Lower leg skin (tissue), 4 donors: ENCODE measurements around the gene CASP1. TPM values are rescaled to one million over a fixed set of nuclear protein-coding genes. Genes with fewer than 3 reads are reported as not detected.

ENCODE experiments used
- DNase-seq, 2 donors: peaks; one replicate each; pipeline ENCODE4 v3.0.0-alpha.2; 2019; ENCODE audit warnings: low spot score in 2 of 2
- H3K4me3 ChIP-seq: fragments of 200-600 bp; sonication (generic); 2 replicates; pipeline ENCODE4 v1.5.1; 2017; ENCODE audit warnings: mild to moderate bottlenecking, low read depth; ENCODE audit not compliant: poor library complexity, severe bottlenecking
- POLR2A ChIP-seq, 2 donors: fragments of 450-650 bp; IDR thresholded peaks; one replicate each; pipeline ENCODE4 v1.6.1; 2016 to 2017; ENCODE audit warnings: antibody characterized with exemption in 2 of 2, mild to moderate bottlenecking in 1 of 2, moderate library complexity in 1 of 2
- WGBS, 2 donors: methylation state at CpG; one replicate each; pipeline ENCODE4 v1.1.5; 2018; 5-methylcytosine and 5-hydroxymethylcytosine counted together
- intact Hi-C: fragments of 100-400 bp; cut with DNase I; formaldehyde crosslinking; loops from one replicate; pipeline ENCODE4 v1.15.0; 2023; ENCODE audit warnings: low total_unique reads
- total RNA-seq, 4 donors: library from RNA; depleted of rRNA; stranded (reverse); fragments of >200 nt; gene quantifications; one replicate each; pipeline ENCODE4 v1.1.0, GENCODE V29; 2016
- TF ChIP-seq, protein P1 (sequence below), 3 donors: fragments of 450-650 bp; IDR thresholded peaks; one replicate each; pipeline ENCODE4 v1.5.1; 2016; ENCODE audit warnings: antibody characterized with exemption in 3 of 3, mild to moderate bottlenecking in 3 of 3, moderate library complexity in 2 of 3

CASP1 gene
- total RNA-seq, 4 donors from 2014 or later, result 17.8 to 31.6 (median 22.5) TPM

DNA sequence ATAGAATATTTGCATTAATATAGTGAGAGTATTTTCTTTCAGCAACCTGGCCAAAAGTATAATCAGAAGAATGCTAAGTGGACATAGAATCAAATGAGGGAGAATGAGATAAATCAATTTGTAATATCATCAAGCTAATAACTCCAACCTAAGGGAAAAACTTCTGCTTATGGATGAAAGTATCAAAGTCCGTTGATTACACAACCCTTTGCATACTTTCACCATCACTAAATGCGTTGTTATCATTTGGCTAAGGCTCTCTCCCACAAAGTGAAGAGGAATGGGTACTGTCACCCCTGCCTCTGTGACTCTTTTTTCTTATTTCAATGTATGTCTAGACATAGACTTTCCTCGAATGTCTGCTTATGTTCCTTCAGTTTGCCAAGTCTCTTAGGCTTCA lies 50.1 kb downstream of the CASP1 start:
- no peak for DNase-seq
- TF ChIP-seq POLR2A (IDR thresholded peaks at IDR 0.05), result no peak
- TF ChIP-seq, protein P1, sequence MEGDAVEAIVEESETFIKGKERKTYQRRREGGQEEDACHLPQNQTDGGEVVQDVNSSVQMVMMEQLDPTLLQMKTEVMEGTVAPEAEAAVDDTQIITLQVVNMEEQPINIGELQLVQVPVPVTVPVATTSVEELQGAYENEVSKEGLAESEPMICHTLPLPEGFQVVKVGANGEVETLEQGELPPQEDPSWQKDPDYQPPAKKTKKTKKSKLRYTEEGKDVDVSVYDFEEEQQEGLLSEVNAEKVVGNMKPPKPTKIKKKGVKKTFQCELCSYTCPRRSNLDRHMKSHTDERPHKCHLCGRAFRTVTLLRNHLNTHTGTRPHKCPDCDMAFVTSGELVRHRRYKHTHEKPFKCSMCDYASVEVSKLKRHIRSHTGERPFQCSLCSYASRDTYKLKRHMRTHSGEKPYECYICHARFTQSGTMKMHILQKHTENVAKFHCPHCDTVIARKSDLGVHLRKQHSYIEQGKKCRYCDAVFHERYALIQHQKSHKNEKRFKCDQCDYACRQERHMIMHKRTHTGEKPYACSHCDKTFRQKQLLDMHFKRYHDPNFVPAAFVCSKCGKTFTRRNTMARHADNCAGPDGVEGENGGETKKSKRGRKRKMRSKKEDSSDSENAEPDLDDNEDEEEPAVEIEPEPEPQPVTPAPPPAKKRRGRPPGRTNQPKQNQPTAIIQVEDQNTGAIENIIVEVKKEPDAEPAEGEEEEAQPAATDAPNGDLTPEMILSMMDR (IDR thresholded peaks at IDR 0.05), result no peak
- H3K4me3 ChIP-seq, result no peak overlapping the region
- WGBS, 2 donors, result 91 to 93% methylated on average over 3 of the region's 3 CpGs
- intact Hi-C loops, result no loop called here

DNA sequence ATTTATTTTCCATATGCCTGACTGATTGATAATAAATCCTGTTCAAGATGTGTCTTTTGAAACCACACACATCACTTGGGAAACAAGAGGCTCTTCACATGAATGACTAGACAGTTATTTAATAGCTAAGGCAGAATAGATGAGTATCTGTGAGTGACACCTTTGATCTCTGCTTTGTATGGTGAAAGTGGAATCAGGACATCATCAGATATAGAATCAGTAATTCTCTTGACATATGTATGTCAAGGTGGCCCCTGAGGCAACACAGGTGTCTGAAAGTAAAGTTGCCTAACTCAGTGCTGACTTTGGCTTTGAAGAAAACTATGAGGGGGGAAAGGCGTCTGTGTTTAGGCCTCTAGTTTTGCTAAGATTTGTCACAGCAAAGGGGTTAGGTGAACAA lies 55.1 kb downstream of the CASP1 start:
- no peak for DNase-seq
- intact Hi-C loops, result no loop called here
- TF ChIP-seq, protein P1 (IDR thresholded peaks at IDR 0.05), result no peak
- TF ChIP-seq POLR2A (IDR thresholded peaks at IDR 0.05), result no peak
- no peak overlapping the region for H3K4me3 ChIP-seq
- 64 to 81% methylated on average over 1 of the region's 1 CpG for WGBS, 2 donors

Other genes with a start within 250 kb of the CASP1 start
- gene CASP12, start 136.7 kb downstream of the CASP1 start, total RNA-seq, result 1 to 10 TPM in 1 of 4 donors, under 1 TPM in 2, not detected in 1; 0.64 to 1.1 (median 0.84) TPM
- gene CASP4, start 66.6 kb downstream of the CASP1 start, total RNA-seq, result 100 to 1,000 TPM in 3 of 4 donors, 10 to 100 TPM in 1; 86.3 to 124 (median 110) TPM
- under 1 TPM in 1 of 4 donors, not detected in 3; 0.21 TPM for gene CASP5, start 12.0 kb downstream of the CASP1 start, total RNA-seq
- gene CARD16, start 10.2 kb upstream of the CASP1 start, total RNA-seq, result 1 to 10 TPM; 3.8 to 9.0 (median 4.4) TPM
- 10 to 100 TPM in 3 of 4 donors, 1 to 10 TPM in 1; 4.6 to 13.9 (median 13.1) TPM for gene CARD18, start 104.6 kb upstream of the CASP1 start, total RNA-seq